HCT116 (cell line): Measurements from ENCODE around the gene IL1RAPL2. TPM values are rescaled to one million over a fixed set of nuclear protein-coding genes. Genes with fewer than 3 reads are reported as not detected.

Source experiments
- ATAC-seq: fragments of 200-7000 bp; cut with Tn5 transposase; 2 replicates; pipeline ENCODE4 v1.9.1; 2020; ENCODE audit warnings: mild to moderate bottlenecking, moderate library complexity
- BruUV-seq: library from RNA; stranded (reverse); fragments of 400-500 nt; replicated peaks from 2 replicates; lab custom pipeline; 2021; lab: Mats Ljungman, UMichigan
- CTCF ChIA-PET: fragments of 300-600 bp; sonication (Branson Sonifier 250); formaldehyde crosslinking; loops from one replicate; lab custom pipeline; 2021; ENCODE audit warnings: antibody characterized with exemption; lab: Charles Lee
- POLR2A ChIA-PET: fragments of 300-600, 350-600 bp; sonication (Branson Sonifier 250); formaldehyde crosslinking; loops from one replicate; lab custom pipeline; 2021; ENCODE audit warnings: antibody characterized with exemption; lab: Charles Lee
- RAD21 ChIA-PET, 2 experiments: fragments of 300-600 bp; sonication (Branson Sonifier 250); formaldehyde crosslinking; loops; one replicate each; lab custom pipeline; 2023; ENCODE audit warnings: low total read pairs in 2 of 2; ENCODE audit not compliant: uncharacterized antibody in 2 of 2, unreplicated experiment in 2 of 2, low non-redundant PET in 1 of 2; lab: Charles Lee
- DNase-seq: peaks from one replicate; pipeline ENCODE4 v3.0.0-alpha.2; 2010; ENCODE audit warnings: low read depth, low spot score
- H2AFZ ChIP-seq: fragments of 200-600 bp; shearing (Covaris generic), sonication (generic); 2 replicates; pipeline ENCODE4 v1.6.1; 2017; ENCODE audit warnings: low read depth, mixed run types, mixed read lengths, antibody characterized with exemption, low read length; ENCODE audit not compliant: poor library complexity, severe bottlenecking
- H3K27ac ChIP-seq: 2 replicates; pipeline ENCODE4 v1.5.1; 2012; ENCODE audit warnings: low read depth, low read length
- H3K27me3 ChIP-seq: fragments of 200-600 bp; sonication (generic); 2 replicates; pipeline ENCODE4 v1.6.1; 2016; ENCODE audit warnings: mixed run types, low read length, mixed read lengths; ENCODE audit not compliant: insufficient read depth
- H3K36me3 ChIP-seq, 2 experiments: fragments of 200-500 bp in 1 of 2; fragments of 200-600 bp in 1 of 2; sonication (Bioruptor generic) in 1 of 2; sonication (generic) in 1 of 2; 2 replicates each; pipeline versions ENCODE4 v1.5.1 to v1.6.1; 2014 to 2016; ENCODE audit warnings: low read length in 2 of 2, inconsistent platforms in 1 of 2, mixed read lengths in 1 of 2, mixed run types in 1 of 2; ENCODE audit not compliant: insufficient read depth in 2 of 2, control insufficient read depth in 1 of 2
- H3K4me1 ChIP-seq, 2 experiments: fragments of 200-600 bp in 1 of 2; sonication (generic) in 1 of 2; 2 replicates each; pipeline versions ENCODE4 v1.5.1 to v1.6.1; 2012 to 2017; ENCODE audit warnings: low read length in 2 of 2, inconsistent platforms in 1 of 2, mild to moderate bottlenecking in 1 of 2, mixed read lengths in 1 of 2, mixed run types in 1 of 2, moderate library complexity in 1 of 2; ENCODE audit not compliant: insufficient read depth in 2 of 2, control insufficient read depth in 1 of 2
- H3K4me2 ChIP-seq: fragments of 200-600 bp; sonication (generic); 2 replicates; pipeline ENCODE4 v1.6.1; 2017; ENCODE audit warnings: mixed run types, low read length, mixed read lengths
- H3K4me3 ChIP-seq, 2 experiments: fragments of 200-600 bp in 1 of 2; sonication (generic) in 1 of 2; replicated peaks in 1 of 2; 2 replicates each; pipeline ENCODE4 v1.5.1; 2011 to 2016; ENCODE audit warnings: low read length in 2 of 2, control low read depth in 1 of 2, low read depth in 1 of 2, mild to moderate bottlenecking in 1 of 2, mixed read lengths in 1 of 2, mixed run types in 1 of 2
- H3K79me2 ChIP-seq: fragments of 200-600 bp; sonication (generic); 2 replicates; pipeline ENCODE4 v1.6.1; 2017; ENCODE audit warnings: mild to moderate bottlenecking, mixed run types, low read length, moderate library complexity, mixed read lengths; ENCODE audit not compliant: insufficient read depth
- H3K9ac ChIP-seq: fragments of 200-600 bp; sonication (generic); 2 replicates; pipeline ENCODE4 v1.6.1; 2016; ENCODE audit warnings: low read length, mixed read lengths
- H3K9me2 ChIP-seq: fragments of 200-600 bp; sonication (generic), shearing (Covaris generic); 2 replicates; pipeline ENCODE4 v1.6.1; 2017; ENCODE audit warnings: mixed run types, mild to moderate bottlenecking, moderate library complexity; ENCODE audit not compliant: insufficient read depth
- H3K9me3 ChIP-seq, 2 experiments: fragments of 200-500 bp in 1 of 2; fragments of 200-600 bp in 1 of 2; sonication (Bioruptor generic) in 1 of 2; sonication (generic) in 1 of 2; 2 replicates each; pipeline ENCODE4 v1.6.1; 2014 to 2017; ENCODE audit warnings: low read length in 2 of 2, mixed read lengths in 2 of 2, inconsistent platforms in 1 of 2, low read depth in 1 of 2, mild to moderate bottlenecking in 1 of 2, mixed run types in 1 of 2, moderate library complexity in 1 of 2; ENCODE audit not compliant: control insufficient read depth in 1 of 2, insufficient read depth in 1 of 2
- H4K20me1 ChIP-seq: fragments of 200-600 bp; sonication (generic), shearing (Covaris generic); 2 replicates; pipeline ENCODE4 v1.6.1; 2017; ENCODE audit warnings: mixed run types, mild to moderate bottlenecking, moderate library complexity; ENCODE audit not compliant: insufficient read depth
- CBX3 ChIP-seq: IDR thresholded peaks from 2 replicates; pipeline ENCODE4 v1.6.1; 2012; ENCODE audit warnings: low read depth
- CEBPB ChIP-seq: IDR thresholded peaks from 2 replicates; pipeline ENCODE4 v1.6.1; 2012; ENCODE audit warnings: low read depth
- EZH2phosphoT487 ChIP-seq: fragments of 200-600 bp; IDR thresholded peaks from 2 replicates; pipeline ENCODE4 v1.6.1; 2018; ENCODE audit warnings: antibody characterized with exemption, borderline replicate concordance
- FOSL1 ChIP-seq: IDR thresholded peaks from 2 replicates; pipeline ENCODE4 v1.6.1; 2012; ENCODE audit warnings: low read depth
- JUND ChIP-seq: IDR thresholded peaks from 2 replicates; pipeline ENCODE4 v1.6.1; 2012
- MAX ChIP-seq: IDR thresholded peaks from 2 replicates; pipeline ENCODE4 v1.6.1; 2012
- POLR2A ChIP-seq: IDR thresholded peaks from 2 replicates; pipeline ENCODE4 v1.7.0; 2011; ENCODE audit warnings: borderline replicate concordance; ENCODE audit not compliant: insufficient read depth, insufficient read length; ENCODE audit errors: extremely low read depth
- RAD21 ChIP-seq: IDR thresholded peaks from 2 replicates; pipeline ENCODE4 v1.6.1; 2012; ENCODE audit warnings: low read depth, mild to moderate bottlenecking
- REST ChIP-seq: IDR thresholded peaks from 2 replicates; pipeline ENCODE4 v1.6.1; 2012; ENCODE audit warnings: low read depth
- SIN3A ChIP-seq: IDR thresholded peaks from 2 replicates; pipeline ENCODE4 v1.6.1; 2012; ENCODE audit warnings: low read depth
- SP1 ChIP-seq: IDR thresholded peaks from 2 replicates; pipeline ENCODE4 v1.6.1; 2012; ENCODE audit warnings: low read depth
- SRF ChIP-seq: IDR thresholded peaks from 2 replicates; pipeline ENCODE4 v1.6.1; 2012; ENCODE audit warnings: low read depth
- TCF7L2 ChIP-seq: IDR thresholded peaks from 2 replicates; pipeline ENCODE4 v1.7.0; 2011; ENCODE audit warnings: borderline replicate concordance, inconsistent platforms; ENCODE audit not compliant: insufficient read depth, insufficient read length; ENCODE audit errors: extremely low read depth
- ZBTB33 ChIP-seq: IDR thresholded peaks from 2 replicates; pipeline ENCODE4 v1.6.1; 2011; ENCODE audit warnings: mild to moderate bottlenecking, low read length, moderate library complexity; ENCODE audit not compliant: insufficient replicate concordance; ENCODE audit errors: extremely low read depth
- intact Hi-C: fragments of 100-400 bp; cut with micrococcal nuclease; formaldehyde crosslinking; loops from 2 replicates; pipeline ENCODE4 v1.10.0; 2022
- total RNA-seq: library from RNA; stranded (reverse); gene quantifications from one replicate; pipeline ENCODE4 v1.2.1, GENCODE V29; 2021; ENCODE audit not compliant: unreplicated experiment

The IL1RAPL2 gene
- total RNA-seq, 1 experiment from 2014 or later = not detected

- TF ChIP-seq REST (no peak), POLR2A (no peak), TCF7L2 (no peak)
These were observed 885.4 kb downstream of the IL1RAPL2 start (continued) for GRCh38 chrX:105451401-105451800.

GRCh38 chrX:105458846-105459245 is 892.8 kb downstream of the IL1RAPL2 start:
- no peak overlapping the region for H3K27ac ChIP-seq
- no peaks in the 10 kb centered on the region for H3K36me3 ChIP-seq
- POLR2A ChIA-PET = no interaction called here
- BruUV-seq = no TSS peak
- CTCF ChIA-PET = no interaction called here
- H3K79me2 ChIP-seq = no peaks in the 10 kb centered on the region
- no peak overlapping the region for H3K9ac ChIP-seq
- H4K20me1 ChIP-seq = no peaks in the 10 kb centered on the region
- intact Hi-C loops = no loop called here
- no peak for ATAC-seq
- no peak overlapping the region for H3K4me3 ChIP-seq
- no peak for TF ChIP-seq MAX
- no peak for TF ChIP-seq RAD21
- TF ChIP-seq JUND = no peak
- no peak for TF ChIP-seq POLR2A
- TF ChIP-seq SP1 = no peak
- TF ChIP-seq REST = no peak
- TF ChIP-seq CEBPB = no peak
- TF ChIP-seq CBX3 = no peak
- TF ChIP-seq ZBTB33 = no peak
- TF ChIP-seq SRF = no peak
- no peak for TF ChIP-seq FOSL1
- TF ChIP-seq SIN3A = no peak
- no peak for TF ChIP-seq EZH2phosphoT487
- H3K4me1 ChIP-seq = no peaks in the 10 kb centered on the region
- no peaks in the 10 kb centered on the region for H3K9me2 ChIP-seq
- H3K4me2 ChIP-seq = no peak overlapping the region
- no peak for DNase-seq
- H2AFZ ChIP-seq = no peak overlapping the region
- RAD21 ChIA-PET = no interaction called here
- H3K9me3 ChIP-seq = no peaks in the 10 kb centered on the region
- no peaks in the 10 kb centered on the region for H3K27me3 ChIP-seq
